ENCODE measurements around the gene NDP.
"Not testable (repeated sequence)": the region's sequence is repeated elsewhere in the genome, so short reads cannot be mapped to it uniquely, and the experiment has no call there.

NDP gene

GRCh38 chrX:43958529-43958928, 14.7 kb downstream of the NDP start:
- no peak for DNase-seq
- Mint-ChIP-seq H3K9me3 (peaks cover 2% of the 10 kb centered on the region), H3K36me3 (ENCODE audit: low read depth) (no peaks in the 10 kb centered on the region), H3K4me3 (no peak overlapping the region), H3K4me1 (ENCODE audit: low read depth) (peaks cover 5% of the 10 kb centered on the region), H3K27ac (no peak overlapping the region), H3K27me3 (peaks cover 72% of the 10 kb centered on the region)

GRCh38 chrX:43956034-43956433, 17.2 kb downstream of the NDP start:
- Mint-ChIP-seq H3K36me3 (ENCODE audit: low read depth) (no peaks in the 10 kb centered on the region), H3K4me3 (no peak overlapping the region), H3K9me3 (no peaks in the 10 kb centered on the region), H3K4me1 (ENCODE audit: low read depth) (peaks cover 5% of the 10 kb centered on the region), H3K27ac (no peak overlapping the region), H3K27me3 (peaks cover 71% of the 10 kb centered on the region)
- no peak for DNase-seq

- H3K9me3 Mint-ChIP-seq: no peaks in the 10 kb centered on the region
- peaks cover 70% of the 10 kb centered on the region for H3K27me3 Mint-ChIP-seq
- DNase-seq: no peak
Measured at GRCh38 chrX:43953218-43953617, 20.0 kb downstream of the NDP start.

GRCh38 chrX:43949669-43950068, 23.5 kb downstream of the NDP start:
- peaks cover 71% of the 10 kb centered on the region for H3K27me3 Mint-ChIP-seq
- H3K27ac Mint-ChIP-seq: no peak overlapping the region
- DNase-seq: peak; percentile 39
- peaks cover 5% of the 10 kb centered on the region for H3K4me1 Mint-ChIP-seq (ENCODE audit: low read depth)
- no peaks in the 10 kb centered on the region for H3K36me3 Mint-ChIP-seq (ENCODE audit: low read depth)
- H3K4me3 Mint-ChIP-seq: no peak overlapping the region
- no peaks in the 10 kb centered on the region for H3K9me3 Mint-ChIP-seq

More at GRCh38 chrX:43953218-43953617, 20.0 kb downstream of the NDP start:
- no peak overlapping the region for H3K4me3 Mint-ChIP-seq
- peaks cover 5% of the 10 kb centered on the region for H3K4me1 Mint-ChIP-seq (ENCODE audit: low read depth)
- no peak overlapping the region for H3K27ac Mint-ChIP-seq
- no peaks in the 10 kb centered on the region for H3K36me3 Mint-ChIP-seq (ENCODE audit: low read depth)

DNA sequence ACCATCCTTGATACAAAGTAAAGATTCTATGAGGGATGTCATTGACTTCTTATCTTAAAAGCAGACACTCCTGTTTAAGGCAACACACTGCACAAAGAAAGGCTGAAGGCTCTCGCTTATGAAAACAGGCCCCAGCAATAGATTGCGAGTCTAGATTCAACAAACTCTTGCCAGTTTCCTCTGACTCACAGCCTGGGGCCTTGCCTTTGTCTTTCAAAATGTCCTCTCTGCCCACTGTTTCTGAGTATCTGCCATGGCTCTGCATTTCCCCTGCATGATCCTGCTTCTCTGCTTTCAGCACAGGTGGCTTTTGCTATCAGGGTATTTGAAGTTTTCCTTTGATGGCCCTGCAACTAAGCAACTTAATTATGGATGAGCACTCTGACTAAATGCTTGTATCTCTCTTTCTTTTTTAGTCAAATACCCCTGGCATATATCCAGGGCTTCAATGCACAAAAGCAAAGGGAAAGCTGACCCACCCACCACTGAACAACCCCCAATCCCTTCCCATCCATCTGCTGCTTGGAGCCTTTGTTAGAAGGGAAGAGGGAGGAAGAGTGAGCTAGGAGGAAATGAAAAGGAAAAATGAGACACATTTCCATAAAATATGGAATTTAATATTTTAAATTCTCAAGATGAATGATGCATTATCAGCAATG, 32.2 kb downstream of the NDP start:
- Mint-ChIP-seq H3K9me3 (no peaks in the 10 kb centered on the region), H3K27ac (no peak overlapping the region), H3K27me3 (peaks cover 47% of the 10 kb centered on the region), H3K36me3 (ENCODE audit: low read depth) (no peaks in the 10 kb centered on the region), H3K4me3 (no peak overlapping the region), H3K4me1 (ENCODE audit: low read depth) (no peaks in the 10 kb centered on the region)
- no peak for DNase-seq

GRCh38 chrX:43939187-43939926, 33.8 kb downstream of the NDP start:
- no peaks in the 10 kb centered on the region for H3K36me3 Mint-ChIP-seq (ENCODE audit: low read depth)

GRCh38 chrX:43922032-43922431, 51.2 kb downstream of the NDP start:
- H3K27me3 Mint-ChIP-seq: peaks cover 56% of the 10 kb centered on the region
- not testable (repeated sequence) for H3K27ac Mint-ChIP-seq; H3K36me3 Mint-ChIP-seq (ENCODE audit: low read depth); DNase-seq; H3K4me3 Mint-ChIP-seq; H3K9me3 Mint-ChIP-seq; H3K4me1 Mint-ChIP-seq (ENCODE audit: low read depth)

More at GRCh38 chrX:43939187-43939926, 33.8 kb downstream of the NDP start:
- Mint-ChIP-seq H3K4me1 (ENCODE audit: low read depth) (no peaks in the 10 kb centered on the region), H3K27ac (no peak overlapping the region), H3K4me3 (no peak overlapping the region), H3K9me3 (no peaks in the 10 kb centered on the region), H3K27me3 (peaks cover 47% of the 10 kb centered on the region)
- DNase-seq: no peak

GRCh38 chrX:43910772-43911171, 62.4 kb downstream of the NDP start:
- H3K4me3 Mint-ChIP-seq; H3K27ac Mint-ChIP-seq; H3K4me1 Mint-ChIP-seq (ENCODE audit: low read depth); H3K9me3 Mint-ChIP-seq; DNase-seq; H3K36me3 Mint-ChIP-seq (ENCODE audit: low read depth): not testable (repeated sequence)
- peaks cover 44% of the 10 kb centered on the region for H3K27me3 Mint-ChIP-seq

DNA sequence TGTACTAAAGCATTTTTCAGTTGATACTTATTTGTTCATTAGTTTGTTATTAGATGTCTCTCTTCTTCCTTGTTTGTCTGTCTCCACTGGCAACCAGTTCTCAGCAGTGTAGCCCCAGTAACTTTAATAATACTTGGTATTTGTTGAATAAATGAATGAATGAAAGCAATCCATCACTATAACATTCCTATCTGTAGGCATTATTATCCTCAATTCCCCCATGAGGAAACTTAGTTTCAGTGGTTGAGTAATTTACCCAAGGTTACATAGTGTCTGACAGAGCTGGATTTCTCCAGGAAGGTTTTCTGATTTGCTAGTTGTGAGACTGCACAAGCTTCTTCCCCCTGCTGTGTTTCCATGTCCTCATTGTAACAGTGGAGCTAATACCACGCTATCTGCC, 63.2 kb downstream of the NDP start:
- no peak for DNase-seq
- Mint-ChIP-seq H3K9me3 (no peaks in the 10 kb centered on the region), H3K4me3 (no peak overlapping the region), H3K4me1 (ENCODE audit: low read depth) (no peaks in the 10 kb centered on the region), H3K27me3 (peaks cover 48% of the 10 kb centered on the region), H3K36me3 (ENCODE audit: low read depth) (no peaks in the 10 kb centered on the region), H3K27ac (no peak overlapping the region)

- no peak overlapping the region for H3K4me3 Mint-ChIP-seq
- H3K9me3 Mint-ChIP-seq: no peaks in the 10 kb centered on the region
- H3K27ac Mint-ChIP-seq: no peak overlapping the region
- no peaks in the 10 kb centered on the region for H3K36me3 Mint-ChIP-seq (ENCODE audit: low read depth)
- H3K27me3 Mint-ChIP-seq: peaks cover 44% of the 10 kb centered on the region
- no peak for DNase-seq
- H3K4me1 Mint-ChIP-seq (ENCODE audit: low read depth): no peaks in the 10 kb centered on the region
Measured at GRCh38 chrX:43909141-43909540, 64.0 kb downstream of the NDP start.

DNA sequence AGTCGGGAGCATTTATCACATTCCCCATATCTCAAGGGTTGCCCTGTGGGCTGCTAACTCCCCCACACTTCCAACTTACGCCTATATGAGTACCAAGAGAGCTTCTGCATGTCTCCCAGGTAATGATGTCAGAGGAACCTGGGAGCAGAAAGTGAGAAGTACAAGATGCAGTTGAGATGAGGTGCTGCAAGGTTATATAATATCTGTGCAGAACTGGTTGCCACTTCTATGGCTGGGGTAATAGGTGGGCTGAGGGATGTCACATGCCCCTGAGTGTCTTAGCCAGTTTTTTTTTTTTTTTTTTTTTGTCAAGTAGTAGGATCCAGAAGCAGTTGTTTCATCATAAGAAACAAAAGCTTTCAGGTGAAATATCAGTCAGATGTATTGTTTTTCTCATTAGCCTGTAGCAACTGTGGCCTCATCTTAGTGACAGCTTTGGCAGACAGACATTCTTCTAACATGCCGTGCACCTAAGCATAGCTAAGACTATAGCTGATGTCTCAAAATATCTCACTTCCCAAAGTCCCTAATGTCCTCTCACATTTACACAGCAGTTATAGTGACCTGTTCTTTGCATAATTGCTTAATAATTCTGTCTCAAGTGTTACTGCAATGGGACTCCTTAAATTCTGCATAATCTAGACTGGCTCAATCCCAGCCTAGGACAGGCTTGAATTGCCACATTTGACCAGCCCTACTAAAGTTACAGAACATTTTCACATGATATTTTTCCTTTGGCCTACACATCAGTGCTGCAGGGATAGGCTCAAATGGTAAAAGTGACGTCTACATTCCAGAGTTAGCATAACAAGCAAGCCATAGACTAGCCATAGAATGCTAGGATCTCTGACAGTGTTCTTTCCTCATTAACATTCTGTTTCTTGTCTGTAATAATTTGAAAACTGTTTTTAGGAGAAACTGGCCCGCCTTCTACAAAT, 73.0 kb downstream of the NDP start:
- no peaks in the 10 kb centered on the region for H3K36me3 Mint-ChIP-seq (ENCODE audit: low read depth)

More for the DNA sequence above, 73.0 kb downstream of the NDP start:
- peaks cover 63% of the 10 kb centered on the region for H3K27me3 Mint-ChIP-seq
- DNase-seq: no peak
- no peak overlapping the region for H3K27ac Mint-ChIP-seq
- no peak overlapping the region for H3K4me3 Mint-ChIP-seq
- no peaks in the 10 kb centered on the region for H3K9me3 Mint-ChIP-seq
- no peaks in the 10 kb centered on the region for H3K4me1 Mint-ChIP-seq (ENCODE audit: low read depth)
